ENCODE data around the gene PFKL.
"Not testable (repeated sequence)": the region's sequence is repeated elsewhere in the genome, so short reads cannot be mapped to it uniquely, and the experiment has no call there.

The PFKL gene

DNA sequence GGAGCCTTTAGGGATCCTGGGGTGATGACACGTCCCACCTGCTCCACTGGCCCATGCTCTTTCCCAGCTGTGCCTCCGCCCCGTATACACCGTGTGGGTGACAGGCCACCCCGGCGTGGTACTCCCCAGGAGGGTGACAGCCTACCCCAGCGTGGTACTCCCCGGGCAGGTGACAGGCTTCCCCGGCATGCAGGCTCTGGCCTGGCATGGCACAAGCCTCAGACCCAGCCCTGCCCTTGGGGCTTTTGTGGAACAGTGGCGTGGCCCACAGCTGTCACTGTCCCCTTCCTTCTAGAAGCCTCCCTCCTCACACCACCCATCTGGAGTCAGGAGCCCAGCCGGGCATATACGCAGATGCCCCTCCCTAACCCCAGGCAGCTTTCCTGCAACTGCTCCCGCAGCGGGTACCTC lies 4.7 kb upstream of the PFKL start:
- DNase-seq = no peak

DNA sequence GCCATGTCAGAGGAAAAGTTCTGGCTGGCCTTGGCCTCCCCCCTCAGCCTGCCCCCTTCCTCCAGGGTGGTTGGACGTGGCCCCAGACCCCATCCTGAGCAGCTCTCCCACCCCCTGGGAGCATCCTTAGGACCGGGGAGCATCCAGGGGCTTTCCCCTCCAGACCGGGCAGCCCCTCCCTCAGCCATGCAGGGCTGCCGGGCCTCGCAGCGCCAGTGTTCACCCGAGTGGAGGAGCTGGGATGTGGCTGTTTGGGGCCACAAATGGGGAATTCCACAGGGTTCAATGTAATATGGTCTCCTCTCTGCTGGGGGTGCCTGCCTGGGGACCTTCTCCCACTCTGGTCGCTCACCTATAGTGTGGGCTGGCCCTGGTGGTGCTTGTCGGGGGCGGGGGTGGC lies 4.2 kb upstream of the PFKL start:
- no peak for DNase-seq

DNA sequence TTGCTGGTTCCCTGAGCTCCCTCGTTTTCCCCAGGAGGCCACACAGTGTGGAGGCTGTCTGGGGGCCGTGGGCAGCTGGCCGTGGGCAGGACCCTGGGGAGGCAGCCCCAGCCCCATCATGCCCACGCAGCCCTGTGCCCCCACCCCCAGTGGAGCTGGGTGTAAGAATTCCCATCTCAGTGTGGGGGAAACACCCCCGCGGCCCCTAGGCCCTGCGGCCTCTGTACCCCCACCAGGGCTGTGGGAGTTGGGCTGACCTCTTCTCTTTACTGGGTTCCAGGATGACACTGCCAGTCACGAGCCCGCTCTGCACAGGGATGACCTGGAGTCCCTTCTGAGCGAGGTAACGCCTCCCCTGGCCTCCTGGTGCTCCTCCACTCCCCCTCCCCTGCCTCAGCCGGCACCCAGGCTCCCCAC lies 3.7 kb upstream of the PFKL start:
- no peak for DNase-seq

DNA sequence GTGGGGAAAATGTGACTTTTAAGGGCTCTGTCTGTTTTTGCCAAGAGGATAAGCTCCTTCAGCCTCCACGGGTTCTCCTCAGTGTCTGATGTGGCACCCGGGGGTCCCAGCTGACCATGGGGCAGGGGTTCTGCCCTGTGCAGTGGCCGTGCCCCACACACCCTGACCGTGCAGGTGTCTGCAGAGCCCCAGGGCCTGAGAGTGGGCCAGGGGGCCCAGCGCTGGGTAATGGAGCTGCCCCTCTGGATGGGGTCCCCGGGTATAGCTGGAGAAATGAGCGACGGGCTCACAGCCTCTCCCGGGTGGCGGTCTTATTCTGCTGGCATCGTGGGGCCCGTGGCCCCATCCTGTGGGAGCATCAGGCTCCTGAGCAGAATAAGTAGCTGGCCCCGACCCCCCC lies 2.9 kb upstream of the PFKL start:
- no peak for DNase-seq

DNA sequence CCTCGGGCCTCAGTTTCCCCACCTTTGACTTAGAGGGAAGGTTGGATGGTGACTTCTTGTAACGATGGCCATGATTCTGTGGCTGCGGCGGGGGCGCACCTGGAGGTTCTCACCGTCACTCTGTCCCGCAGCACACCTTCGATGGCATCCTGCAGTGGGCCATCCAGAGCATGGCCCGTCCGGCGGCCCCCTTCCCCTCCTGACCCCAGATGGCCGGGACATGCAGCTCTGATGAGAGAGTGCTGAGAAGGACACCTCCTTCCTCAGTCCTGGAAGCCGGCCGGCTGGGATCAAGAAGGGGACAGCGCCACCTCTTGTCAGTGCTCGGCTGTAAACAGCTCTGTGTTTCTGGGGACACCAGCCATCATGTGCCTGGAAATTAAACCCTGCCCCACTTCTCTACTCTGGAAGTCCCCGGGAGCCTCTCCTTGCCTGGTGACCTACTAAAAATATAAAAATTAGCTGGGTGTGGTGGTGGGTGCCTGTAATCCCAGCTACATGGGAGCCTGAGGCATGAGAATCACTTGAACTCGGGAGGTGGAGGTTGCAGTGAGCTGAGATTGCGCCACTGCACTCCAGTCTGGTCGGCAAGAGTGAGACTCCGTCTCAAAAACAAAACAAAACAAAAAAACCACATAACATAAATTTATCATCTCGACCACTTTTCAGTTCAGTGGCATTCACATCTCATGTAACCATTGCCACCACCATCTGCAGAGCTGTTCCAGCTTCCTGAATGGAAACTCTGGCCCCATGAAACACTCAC lies 2.1 kb upstream of the PFKL start:
- DNase-seq = no peak

DNA sequence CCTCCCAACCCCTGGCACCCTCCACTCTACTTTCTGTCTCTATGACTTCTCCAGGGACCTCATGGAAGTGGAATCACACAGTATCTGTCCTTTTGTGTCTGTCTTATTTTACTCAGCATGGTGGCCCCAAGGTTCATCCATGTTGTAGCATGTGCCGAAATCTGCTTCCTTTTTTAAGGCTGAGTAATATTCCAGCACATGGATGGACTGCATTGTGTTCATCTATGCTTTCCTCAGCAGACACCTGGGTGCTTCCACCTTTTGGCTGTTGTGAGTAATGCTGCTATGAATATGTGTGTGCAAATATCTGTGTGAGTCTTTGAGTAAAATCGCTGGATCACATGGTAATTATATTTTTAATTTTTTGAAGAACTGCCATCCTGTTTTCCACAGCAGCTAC lies 1.6 kb upstream of the PFKL start:
- no peak for DNase-seq

DNA sequence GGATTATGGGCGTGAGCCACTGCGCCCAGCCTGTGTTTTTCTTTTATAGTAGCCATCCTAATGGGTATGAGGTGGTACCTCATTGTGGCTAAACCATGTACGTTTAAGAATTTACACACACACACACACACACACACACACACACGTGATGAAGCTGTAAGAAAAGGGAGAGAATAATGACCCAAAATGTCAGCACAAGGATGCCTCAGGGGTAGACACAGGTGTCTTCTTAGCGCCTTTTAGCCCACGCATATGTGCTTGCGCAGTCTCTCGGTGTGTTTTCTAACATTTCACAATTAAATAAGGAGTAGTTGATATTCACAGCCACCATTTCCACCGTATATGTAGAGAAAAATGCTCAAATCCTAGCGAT lies 782 bp upstream of the PFKL start:
- no peak for DNase-seq

DNA sequence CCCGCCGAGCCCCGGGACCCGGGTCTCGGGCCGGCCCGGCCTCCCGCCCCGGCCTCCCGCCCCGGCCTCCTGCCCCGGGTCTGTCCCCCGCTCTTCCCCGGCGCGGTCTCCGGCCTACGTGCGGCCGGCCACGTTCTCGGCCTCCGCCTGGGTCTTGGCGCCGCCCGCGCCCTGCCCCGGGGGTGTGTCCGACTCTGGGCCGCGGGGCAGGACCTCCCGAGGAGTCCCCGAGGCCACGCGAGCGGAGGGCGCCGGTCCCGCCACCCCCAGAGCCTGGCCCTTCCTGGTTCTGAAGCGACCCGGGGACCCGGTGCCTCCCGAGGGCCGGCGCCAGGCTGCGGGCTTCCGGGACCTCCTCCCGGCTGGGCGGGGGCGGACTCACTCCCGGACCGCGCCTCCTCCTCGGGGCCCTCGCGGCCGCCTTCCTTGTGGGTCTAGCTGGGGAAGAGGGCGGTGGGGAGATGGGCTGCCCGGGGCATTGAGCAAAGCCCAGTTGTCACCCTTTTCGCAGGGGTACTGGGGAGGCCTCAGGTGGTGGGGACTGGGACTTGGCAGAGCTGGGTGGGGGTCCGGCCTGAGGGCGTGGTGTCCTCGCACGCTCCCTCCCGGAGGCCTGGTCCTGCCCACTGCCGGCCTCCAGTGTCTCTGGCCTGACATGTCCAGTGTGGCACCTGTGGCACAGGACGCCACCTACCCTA lies 558 bp downstream of the PFKL start:
- DNase-seq = no peak

DNA sequence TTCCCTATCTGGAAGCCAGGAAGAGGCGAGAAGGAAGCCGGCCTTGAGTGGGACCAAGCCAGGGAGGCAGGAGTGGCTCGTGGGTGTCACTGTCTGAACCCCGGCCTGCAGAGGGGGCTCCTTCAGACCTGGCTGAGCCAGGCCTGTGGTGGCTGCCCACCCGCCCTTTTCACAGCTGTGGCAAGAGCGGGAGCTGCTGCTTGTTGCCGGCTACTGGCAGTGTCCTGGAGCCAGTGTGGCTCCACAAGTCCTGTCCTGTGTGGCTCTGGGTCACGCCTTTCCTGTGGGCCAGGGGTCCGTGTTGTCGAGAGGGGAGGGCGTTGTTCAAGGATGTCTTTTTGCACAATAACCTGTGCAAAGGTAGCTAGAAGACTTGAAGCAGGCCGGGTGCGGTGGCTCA lies 1.3 kb downstream of the PFKL start:
- DNase-seq = no peak

GRCh38 chr21:44301961-44302406 lies 2.1 kb downstream of the PFKL start:
- DNase-seq = no peak

DNA sequence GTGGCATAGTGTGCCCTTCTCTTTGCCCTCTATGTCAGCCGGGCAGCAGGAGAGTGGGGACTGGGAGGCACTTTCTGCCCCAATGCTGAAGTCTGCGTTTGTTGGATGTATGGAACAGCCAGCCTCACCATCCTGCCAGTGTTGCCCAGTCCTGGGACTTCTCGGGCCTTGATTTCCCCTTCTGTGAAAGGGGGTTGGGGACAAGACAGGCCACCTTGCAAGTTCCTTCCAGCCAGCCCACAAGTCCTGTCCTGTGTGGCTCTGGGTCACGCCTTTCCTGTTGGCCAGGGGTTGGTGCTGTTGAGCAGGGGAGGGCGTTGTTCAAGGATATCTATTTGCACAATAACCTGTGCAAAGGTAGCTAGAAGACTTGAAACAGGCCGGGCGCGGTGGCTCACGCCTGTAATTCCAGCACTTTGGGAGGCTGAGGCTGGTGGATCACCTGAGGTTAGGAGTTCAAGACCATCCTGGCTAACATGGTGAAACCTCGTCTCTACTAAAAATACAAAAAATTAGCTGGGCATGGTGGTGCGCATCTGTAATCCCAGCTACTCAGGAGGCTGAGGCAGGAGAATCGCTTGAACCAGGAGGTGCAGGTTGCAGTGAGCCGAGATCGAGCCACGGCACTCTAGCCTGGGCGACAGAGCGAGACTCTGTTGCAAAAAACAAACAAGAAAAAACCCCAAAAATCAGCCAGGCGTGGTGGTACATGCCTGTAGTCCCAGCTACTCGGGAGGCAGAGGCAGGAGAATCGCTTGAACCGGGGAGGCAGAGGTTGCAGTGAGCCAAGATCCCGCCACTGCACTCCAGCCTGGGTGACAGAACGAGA lies 2.9 kb downstream of the PFKL start:
- DNase-seq = not testable (repeated sequence)

GRCh38 chr21:44303490-44303981 lies 3.7 kb downstream of the PFKL start:
- DNase-seq = no peak

GRCh38 chr21:44304011-44304616 lies 4.3 kb downstream of the PFKL start:
- DNase-seq = no peak

DNA sequence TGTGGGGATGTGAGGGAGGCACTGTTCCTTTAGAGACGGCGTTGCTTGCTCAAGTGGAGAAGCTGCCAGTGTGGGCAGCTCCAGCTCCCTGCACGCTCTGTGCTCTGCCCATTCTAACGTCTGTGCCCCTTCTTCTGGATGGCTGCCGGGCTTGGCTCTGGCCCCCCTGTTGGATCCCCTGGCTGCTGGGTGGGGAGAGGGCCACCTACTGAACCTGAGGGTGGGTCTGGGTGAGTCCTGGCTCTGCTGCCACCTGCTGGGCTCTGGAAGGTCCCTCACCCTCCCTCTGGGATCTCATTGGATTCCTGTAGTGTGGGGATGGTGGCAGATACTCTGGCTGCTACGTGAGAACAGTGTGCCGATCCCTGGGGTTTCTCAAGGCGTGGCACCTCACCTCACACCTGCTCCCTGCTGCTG lies 5.0 kb downstream of the PFKL start:
- no peak for DNase-seq

DNA sequence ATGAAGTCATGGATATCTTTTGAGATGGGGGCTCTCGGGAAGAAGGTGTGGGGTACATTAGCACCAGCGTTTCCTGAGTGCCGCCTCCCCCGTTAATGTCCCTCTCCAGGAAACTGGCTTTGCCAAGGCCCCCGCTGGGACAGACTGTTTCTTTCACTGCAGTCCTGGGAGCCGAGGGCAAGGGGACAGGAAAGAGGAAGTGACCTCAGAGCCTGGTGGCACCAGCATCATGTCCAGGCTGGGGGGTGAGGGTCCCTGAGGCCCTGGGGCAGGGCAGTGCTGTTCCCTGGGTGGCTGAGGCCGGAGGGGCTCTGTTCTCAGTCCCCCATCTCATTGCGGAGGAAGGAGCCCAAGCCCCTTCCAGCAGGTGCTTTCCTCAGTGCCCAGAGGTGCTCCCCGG lies 5.8 kb downstream of the PFKL start:
- DNase-seq = no peak

GRCh38 chr21:44306936-44307704 lies 7.3 kb downstream of the PFKL start:
- no peak for DNase-seq

GRCh38 chr21:44310628-44311507 lies 11.0 kb downstream of the PFKL start:
- no peak for DNase-seq

GRCh38 chr21:44312089-44312488 lies 12.2 kb downstream of the PFKL start:
- DNase-seq = no peak

DNA sequence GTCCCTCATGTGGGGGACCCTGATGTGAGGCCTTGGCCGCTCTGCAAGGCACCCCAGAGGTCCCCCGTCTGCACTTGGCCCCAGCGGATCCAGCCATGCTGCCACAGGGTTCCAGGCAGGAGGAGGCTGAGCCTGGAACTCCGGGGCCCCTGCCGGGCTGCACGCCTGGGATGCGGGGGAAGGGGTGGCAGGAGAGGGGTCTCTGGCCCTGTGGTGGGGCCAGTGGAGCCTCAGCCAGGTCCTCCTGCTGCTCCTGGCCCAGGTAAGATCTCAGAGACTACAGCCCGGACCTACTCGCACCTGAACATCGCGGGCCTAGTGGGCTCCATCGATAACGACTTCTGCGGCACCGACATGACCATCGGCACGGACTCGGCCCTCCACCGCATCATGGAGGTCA lies 12.9 kb downstream of the PFKL start:
- no peak for DNase-seq

DNA sequence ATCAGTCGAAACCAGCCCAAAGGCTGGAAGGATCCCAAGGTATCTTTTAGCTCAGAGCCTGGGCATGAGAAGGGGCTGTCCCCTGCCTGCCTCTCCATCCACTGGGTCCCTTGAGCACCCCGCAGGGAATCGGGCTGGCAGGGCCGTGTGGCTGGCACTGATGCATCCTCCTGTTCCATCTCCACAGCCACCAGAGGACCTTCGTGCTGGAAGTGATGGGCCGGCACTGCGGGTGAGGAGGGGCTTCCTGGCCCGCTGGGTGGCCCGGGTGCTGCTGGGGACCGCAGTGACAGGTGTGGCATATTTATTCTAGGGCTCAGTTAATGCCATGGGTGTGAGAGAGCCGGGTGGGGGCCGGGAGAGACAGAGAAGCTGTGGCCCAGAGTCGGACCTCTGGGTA lies 13.6 kb downstream of the PFKL start:
- no peak for DNase-seq

DNA sequence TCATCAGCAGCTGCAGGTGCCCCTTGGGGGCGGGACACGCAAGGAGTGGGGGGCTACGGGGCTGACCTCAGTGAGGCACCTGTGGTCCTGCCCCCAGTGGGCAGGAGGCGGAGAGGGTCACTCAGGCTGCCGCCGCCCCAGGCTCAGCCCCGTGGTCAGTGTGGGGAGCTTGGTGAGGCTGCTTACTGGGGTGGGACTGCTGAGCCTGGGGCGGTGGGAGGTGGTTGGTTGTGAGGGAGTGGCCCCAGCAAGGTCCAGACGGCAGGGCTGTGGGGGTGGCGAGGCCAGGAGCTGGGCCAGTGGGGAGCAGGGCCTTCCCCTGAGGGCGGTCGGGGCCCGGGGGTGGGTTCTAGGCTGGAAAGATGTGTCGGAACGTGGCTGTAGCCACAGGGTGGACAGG lies 14.3 kb downstream of the PFKL start:
- no peak for DNase-seq
